Pons (tissue), 1 donor: ENCODE measurements around the gene ATPAF2.

ENCODE experiments used
- DNase-seq: peaks from one replicate; pipeline ENCODE4 v3.0.0-alpha.2; 2016; ENCODE audit warnings: low spot score

ATPAF2 gene

GRCh38 chr17:17985555-17985954 lies 53.4 kb downstream of the ATPAF2 start:
- DNase-seq, result no peak

GRCh38 chr17:17985153-17985552 lies 53.8 kb downstream of the ATPAF2 start:
- no peak for DNase-seq

- DNase-seq, result no peak
Observed at GRCh38 chr17:17983776-17984175, 55.2 kb downstream of the ATPAF2 start.

- no peak for DNase-seq
Observed at GRCh38 chr17:17983376-17983775, 55.6 kb downstream of the ATPAF2 start.

GRCh38 chr17:17982801-17983200 lies 56.2 kb downstream of the ATPAF2 start:
- DNase-seq, result no peak

GRCh38 chr17:17981330-17981729 lies 57.6 kb downstream of the ATPAF2 start:
- peak; percentile 33 for DNase-seq

- no peak for DNase-seq
Observed at GRCh38 chr17:17979778-17980177, 59.2 kb downstream of the ATPAF2 start.

- DNase-seq, result no peak
Observed at GRCh38 chr17:17978481-17979424, 60.2 kb downstream of the ATPAF2 start.

GRCh38 chr17:17976931-17977570 lies 61.9 kb downstream of the ATPAF2 start:
- no peak for DNase-seq

GRCh38 chr17:17975436-17975835 lies 63.5 kb downstream of the ATPAF2 start:
- DNase-seq, result no peak

- DNase-seq, result no peak
Observed at GRCh38 chr17:17972952-17973254, 66.1 kb downstream of the ATPAF2 start.

GRCh38 chr17:17972126-17972951 lies 66.6 kb downstream of the ATPAF2 start, which contains the start of the genes DRC3 and TOM1L2:
Gene DRC3, plus strand, starts transcription at chr17:17972862. Its CDS starts 4,737 bp downstream, at chr17:17977599.
Gene TOM1L2, minus strand, starts transcription at chr17:17972400. Its CDS starts 87 bp downstream, at chr17:17972313.
- DNase-seq, result peak; percentile 100

- peak; percentile 20 for DNase-seq
Observed at GRCh38 chr17:17971431-17972125, 67.4 kb downstream of the ATPAF2 start.

GRCh38 chr17:17970699-17971430 lies 68.1 kb downstream of the ATPAF2 start:
- no peak for DNase-seq
